ENCODE data around the gene CC2D2A.
A peak's percentile ranks its signal among the peaks of the same experiment; 100 is the strongest.
"Not testable (repeated sequence)": the region's sequence is repeated elsewhere in the genome, so short reads cannot be mapped to it uniquely, and the experiment has no call there.

Gene CC2D2A

GRCh38 chr4:15562623-15563022 is 92.9 kb downstream of the CC2D2A start:
- DNase-seq = no peak

- DNase-seq = no peak
Observed at GRCh38 chr4:15563871-15564270, 94.2 kb downstream of the CC2D2A start.

- no peak for DNase-seq
Observed at GRCh38 chr4:15568821-15569220, 99.1 kb downstream of the CC2D2A start.

GRCh38 chr4:15569746-15570145 is 100.1 kb downstream of the CC2D2A start:
- DNase-seq = no peak

- no peak for DNase-seq
Observed at GRCh38 chr4:15575966-15576365, 106.3 kb downstream of the CC2D2A start.

- no peak for DNase-seq
Observed at GRCh38 chr4:15577508-15577907, 107.8 kb downstream of the CC2D2A start.

- DNase-seq = no peak
Observed at GRCh38 chr4:15584785-15585184, 115.1 kb downstream of the CC2D2A start.

GRCh38 chr4:15585331-15585730 is 115.6 kb downstream of the CC2D2A start:
- DNase-seq = no peak

GRCh38 chr4:15586066-15586465 is 116.4 kb downstream of the CC2D2A start:
- no peak for DNase-seq

GRCh38 chr4:15587649-15588048 is 118.0 kb downstream of the CC2D2A start:
- no peak for DNase-seq

GRCh38 chr4:15592799-15593198 is 123.1 kb downstream of the CC2D2A start:
- DNase-seq = no peak

- no peak for DNase-seq
Observed at GRCh38 chr4:15598644-15599043, 129.0 kb downstream of the CC2D2A start.

GRCh38 chr4:15600176-15600575 is 130.5 kb downstream of the CC2D2A start:
- DNase-seq = no peak

GRCh38 chr4:15601862-15602261 is 132.2 kb downstream of the CC2D2A start:
- DNase-seq = no peak

- no peak for DNase-seq
Observed at GRCh38 chr4:15605537-15605936, 135.9 kb downstream of the CC2D2A start.

GRCh38 chr4:15610855-15611254 is 141.2 kb downstream of the CC2D2A start:
- DNase-seq = no peak

GRCh38 chr4:15612136-15612535 is 142.5 kb downstream of the CC2D2A start:
- no peak for DNase-seq

- DNase-seq = not testable (repeated sequence)
Observed at GRCh38 chr4:15614891-15615290, 145.2 kb downstream of the CC2D2A start.

GRCh38 chr4:15617407-15617806 is 147.7 kb downstream of the CC2D2A start:
- DNase-seq = not testable (repeated sequence)

GRCh38 chr4:15636818-15637217 is 167.1 kb downstream of the CC2D2A start:
- DNase-seq = no peak

- no peak for DNase-seq
Observed at GRCh38 chr4:15638418-15638817, 168.7 kb downstream of the CC2D2A start.

- DNase-seq = no peak
Observed at GRCh38 chr4:15648600-15648999, 178.9 kb downstream of the CC2D2A start.

GRCh38 chr4:15649914-15650545 is 180.3 kb downstream of the CC2D2A start:
- peak; percentile 16 to 82 (median 64) for DNase-seq

Measured in stimulated activated naive CD4-positive, alpha-beta T cell (primary cell).